DMS53 (cell line): ENCODE results near the gene LYSMD1.

Experiments used
- DNase-seq: peaks from one replicate; lab custom pipeline; 2025; lab: John Stamatoyannopoulos, UW

The LYSMD1 gene

DNA sequence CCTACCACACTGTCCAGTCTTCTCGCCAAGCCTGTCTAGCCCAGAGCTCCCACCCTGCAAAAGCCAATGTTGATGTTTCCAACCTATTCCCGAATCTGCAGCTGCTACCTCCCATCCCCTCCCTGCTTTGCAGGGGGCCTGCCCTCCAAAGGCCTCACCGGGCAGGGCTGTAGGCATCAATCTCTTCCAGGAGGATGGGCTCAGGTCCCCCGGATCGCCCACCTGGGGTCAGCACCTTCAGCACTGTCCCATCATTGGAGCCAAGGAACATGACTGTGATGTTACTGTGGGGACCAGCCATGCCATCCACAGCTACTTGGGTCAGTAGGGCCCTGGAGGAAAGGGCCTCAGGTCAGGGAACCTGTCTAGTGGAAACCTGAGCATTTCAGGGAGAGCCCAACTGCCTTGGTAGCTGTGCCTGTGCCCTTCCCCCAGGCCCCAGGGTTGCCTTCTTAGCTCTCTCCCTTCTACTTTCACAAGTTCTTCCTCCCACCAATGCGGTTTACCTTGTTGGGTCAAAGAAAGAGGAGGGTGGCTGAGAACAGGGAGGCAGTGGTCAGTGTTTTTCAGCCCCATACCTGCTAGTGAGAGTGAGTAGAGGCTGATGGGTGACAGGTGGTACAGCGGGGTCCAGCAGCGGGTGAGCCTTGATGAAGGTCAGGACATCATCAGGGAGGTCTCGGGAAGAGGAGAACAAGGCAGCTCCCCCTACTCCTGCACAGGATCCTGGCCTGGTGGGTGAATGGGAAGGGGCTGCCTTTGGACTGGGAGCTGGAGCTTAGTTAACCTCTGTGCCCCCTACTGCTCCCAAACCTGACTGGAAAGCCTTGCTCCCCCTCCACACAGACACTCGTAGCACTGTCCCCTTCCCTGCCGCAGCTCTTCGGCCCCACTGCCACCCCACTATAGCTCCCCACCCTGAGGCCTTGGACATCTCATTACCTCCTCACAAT lies 30.0 kb downstream of the LYSMD1 start:
- DNase-seq, result no peak

DNA sequence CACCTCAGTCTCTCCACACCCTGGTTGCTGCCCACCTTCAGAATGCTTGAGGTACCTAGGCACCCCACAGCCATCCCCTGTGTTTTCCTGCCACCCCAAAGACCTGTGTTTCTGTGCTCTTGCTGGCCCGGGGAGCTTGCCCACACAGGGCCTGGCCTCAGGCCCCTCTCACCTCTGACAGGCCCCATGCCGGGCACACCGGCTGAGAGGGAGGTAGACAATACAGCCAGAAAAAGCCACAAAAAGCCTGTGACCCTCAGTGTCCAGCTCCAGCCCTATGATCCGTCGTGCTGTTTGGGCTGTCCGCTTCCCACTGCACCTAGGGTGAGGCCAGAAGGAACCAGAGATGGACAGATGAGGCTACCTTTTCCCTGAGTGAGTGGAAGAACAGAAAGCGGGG lies 30.7 kb downstream of the LYSMD1 start:
- no peak for DNase-seq

DNA sequence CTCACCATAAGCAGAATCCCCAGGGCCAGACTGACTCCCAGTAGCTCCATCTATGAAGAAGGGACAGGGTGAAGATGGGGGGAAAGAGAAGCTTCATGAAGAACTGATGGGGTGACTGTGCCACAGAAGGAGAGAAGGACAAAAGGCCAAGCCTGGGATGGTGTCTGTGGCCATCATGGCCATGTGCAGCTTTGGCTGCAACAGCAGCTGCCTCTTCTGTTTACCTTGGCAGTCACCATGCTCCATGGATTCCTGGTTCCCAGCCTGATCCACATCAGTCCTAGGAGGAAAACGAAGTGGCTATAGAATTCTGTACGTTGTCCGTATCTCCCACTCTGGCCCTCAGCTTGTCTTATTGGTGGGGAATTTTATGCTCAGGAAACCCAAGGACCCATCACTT lies 31.3 kb downstream of the LYSMD1 start:
- DNase-seq, result peak; percentile 59

DNA sequence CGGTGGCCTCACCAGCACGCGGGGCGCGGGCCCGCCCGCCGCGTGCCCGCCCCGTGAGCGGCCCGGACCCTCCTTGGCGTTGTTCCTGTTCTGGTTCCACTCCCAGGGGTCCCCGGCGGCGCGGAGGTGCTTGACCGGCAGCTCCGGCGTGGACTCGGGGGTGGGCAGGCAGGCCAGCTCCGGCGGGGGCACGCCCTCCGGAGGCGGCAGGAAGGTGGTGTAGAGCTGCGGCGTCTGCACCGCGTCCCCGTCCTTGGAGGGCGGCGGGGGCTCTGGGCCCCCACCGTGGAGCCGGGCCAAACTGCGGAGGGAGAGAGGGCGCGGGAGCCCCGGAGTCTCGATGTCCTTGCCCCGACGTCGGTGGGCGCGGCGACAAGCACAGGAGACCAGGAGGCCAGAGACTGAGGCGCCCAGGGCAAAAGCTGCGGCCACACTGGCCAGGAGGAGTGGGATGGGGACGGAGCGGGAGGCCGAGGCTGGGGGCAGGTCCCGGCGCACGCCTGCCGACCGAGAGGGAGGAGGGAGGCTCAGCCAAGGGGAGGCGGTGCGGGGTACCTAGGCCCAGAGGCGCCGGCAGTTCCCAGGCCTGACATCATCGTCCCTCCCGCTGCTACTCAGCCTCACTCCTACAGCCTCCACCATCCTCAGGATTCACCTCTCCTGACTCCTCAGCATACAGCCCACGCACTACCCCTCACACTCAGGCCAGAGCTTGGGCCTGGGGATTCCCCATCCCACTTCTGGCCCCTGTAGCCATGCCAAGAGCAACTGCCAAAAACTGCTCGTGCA lies 32.5 kb downstream of the LYSMD1 start:
- peak; percentile 38 for DNase-seq

DNA sequence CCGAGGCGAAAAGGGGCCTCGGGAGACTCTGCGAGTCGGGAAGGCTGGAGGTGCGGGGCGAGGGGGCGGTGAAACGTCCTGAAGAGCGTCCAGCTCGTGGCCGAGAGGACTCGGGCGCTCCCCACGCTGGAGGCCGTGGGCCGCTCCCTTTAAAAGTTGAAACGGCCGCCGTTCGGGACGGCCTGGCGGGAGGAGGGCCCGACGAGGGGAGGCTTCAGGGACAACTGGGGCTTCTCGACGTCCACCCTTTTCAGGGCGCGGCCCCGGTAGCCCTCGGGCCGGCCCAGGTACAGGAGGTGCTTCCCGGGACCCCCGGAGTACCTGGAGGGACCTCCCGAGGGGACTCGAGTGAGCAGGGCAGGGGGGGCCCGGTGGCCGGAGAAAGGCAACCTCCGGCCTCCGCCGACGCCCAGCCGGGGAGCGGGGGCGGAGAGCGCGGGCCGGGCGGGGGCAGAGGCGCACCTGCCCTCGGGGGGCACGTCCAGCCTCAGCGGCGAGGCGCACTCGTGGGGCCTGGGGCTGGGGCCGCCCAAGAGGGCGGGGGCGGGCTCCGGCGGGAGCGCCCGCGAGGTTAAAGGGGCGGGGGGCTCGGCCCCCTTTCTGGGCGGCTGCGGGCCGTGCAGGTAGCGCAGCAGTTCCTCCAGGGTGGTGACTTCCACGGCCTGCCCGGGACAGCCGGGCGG lies 33.2 kb downstream of the LYSMD1 start:
- DNase-seq, result peak; percentile 68

DNA sequence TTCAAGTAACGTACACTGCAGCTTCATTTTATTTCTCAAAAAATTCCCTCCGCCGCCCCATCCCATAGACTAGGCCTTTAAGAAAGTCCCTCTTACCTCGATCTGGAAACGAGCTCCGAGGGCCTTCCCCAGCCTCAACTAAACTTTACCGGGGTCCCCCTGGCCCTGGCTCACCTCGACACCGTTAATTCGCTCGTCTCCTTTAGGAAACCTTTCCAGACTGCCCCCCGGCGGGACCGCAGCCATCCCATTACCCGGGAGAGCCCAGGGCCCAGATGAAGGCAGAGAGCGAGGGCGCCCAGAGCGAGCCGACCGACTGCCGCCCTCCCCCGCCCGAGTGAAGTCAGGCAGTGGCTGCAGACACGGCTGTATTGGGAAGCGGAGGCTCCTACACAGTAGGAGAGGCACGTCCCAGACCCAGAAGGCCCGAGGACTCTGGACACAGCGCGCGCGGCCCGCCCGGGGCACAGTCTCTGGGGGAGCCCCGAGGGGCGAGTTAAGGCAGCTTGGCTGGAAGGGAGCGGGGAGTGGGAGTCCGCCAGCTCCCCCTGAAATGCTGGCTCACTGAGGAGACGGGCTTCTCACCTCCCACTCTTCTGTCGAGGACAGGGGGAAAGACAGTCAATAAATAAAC lies 33.9 kb downstream of the LYSMD1 start:
- peak; percentile 82 for DNase-seq

DNA sequence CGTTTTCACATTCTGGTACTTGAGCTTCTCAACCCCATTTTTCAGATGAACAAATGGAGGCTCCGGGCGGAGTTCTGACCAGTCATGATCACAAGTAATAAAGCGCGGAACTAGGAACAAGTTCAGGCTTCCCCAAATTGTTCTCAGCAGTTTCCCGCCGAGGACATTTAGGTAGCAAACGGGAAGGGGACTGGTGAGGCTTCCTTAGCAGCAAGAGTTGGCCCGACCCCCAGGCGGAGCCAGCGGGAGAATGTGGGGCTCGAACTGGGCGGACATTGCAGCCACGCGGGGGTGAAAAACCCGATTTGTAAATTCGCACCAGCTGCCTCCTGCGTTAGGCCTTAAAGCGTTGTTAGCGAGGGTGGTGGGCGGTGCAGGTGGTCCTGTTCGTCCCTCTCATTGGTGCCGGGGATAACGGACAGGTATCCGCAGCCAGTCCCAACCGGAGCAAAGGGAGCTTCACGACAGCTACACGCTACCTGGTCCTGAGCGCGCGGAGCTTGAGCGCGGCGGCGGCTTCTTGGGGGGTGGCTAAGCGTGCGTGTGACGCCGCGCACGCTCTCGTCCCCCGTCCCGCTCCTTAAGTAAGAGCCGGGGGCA lies 34.6 kb downstream of the LYSMD1 start:
- DNase-seq, result peak; percentile 97

DNA sequence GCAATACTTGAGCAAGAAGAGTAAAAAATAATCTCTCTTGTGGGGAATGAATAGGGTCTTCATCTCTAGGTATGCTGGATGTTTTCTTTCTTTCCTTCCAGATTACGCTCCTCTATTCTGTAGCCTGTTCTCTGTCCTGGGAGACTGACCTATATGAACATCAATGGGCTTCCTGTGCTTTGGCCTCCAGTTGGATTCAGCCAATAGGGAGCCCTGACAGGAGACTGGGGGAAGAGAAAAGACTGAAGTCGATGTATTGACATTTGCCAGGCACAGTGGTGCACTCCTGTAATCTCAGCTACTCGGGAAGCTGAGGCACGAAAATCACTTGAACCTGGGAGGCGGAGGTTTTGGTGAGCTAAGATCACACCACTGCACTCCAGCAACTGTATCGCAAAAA lies 36.9 kb downstream of the LYSMD1 start:
- no peak for DNase-seq

DNA sequence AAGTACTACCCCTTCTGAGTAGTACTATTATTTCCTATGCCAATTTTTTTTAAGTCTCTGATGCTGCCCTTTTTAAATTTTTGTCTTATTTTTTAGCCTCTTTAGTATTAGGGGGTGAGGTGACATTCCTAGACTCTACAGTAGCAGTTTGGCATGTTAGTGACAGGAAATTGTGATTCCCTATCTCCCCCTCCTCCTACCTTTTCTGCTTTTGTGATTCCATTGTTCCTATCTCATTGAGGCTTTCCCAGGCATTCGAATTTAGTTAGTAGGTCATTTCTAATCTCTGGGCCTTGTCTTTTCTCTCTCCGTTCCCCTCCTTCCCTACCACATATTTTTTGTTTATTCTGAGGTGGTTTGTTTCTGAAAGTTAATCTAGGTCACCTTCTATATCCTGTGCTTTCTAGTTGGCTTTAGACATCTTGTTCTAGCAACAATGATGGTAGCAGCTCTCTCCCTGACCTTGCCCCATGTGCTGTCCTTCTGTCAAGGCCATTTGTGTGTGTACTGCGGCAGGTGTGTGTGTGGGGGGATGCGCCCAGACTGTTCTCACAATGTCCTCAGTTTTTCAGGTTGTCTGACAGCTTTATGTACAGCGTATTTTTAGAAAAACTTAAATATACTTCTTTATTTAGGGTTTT lies 40.8 kb downstream of the LYSMD1 start:
- no peak for DNase-seq

DNA sequence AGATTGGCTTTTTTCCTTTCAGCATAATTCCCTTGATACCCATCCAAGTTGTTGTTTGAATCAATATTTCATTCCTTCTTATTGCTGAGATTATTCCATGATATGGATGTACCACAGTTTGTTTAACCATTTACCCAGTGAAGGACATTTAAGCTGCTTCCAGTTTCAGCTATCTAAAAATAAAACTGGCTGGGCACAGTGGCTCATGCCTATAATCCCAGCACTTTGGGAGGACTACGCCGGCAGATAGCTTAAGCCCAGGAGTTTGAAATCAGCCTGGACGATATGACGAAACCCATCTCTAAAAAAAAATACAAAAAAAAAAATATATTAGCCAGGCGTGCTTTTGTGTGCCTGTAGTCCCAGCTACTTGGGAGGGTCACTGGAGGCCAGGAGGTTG lies 51.8 kb downstream of the LYSMD1 start:
- DNase-seq, result no peak
